Stimulated activated naive CD4-positive, alpha-beta T cell treated with Interleukin-2 at 50 U/mL for 16 hours (primary cell): ENCODE measurements around the gene SUV39H1.
"Not testable (repeated sequence)": the region's sequence is repeated elsewhere in the genome, so short reads cannot be mapped to it uniquely, and the experiment has no call there.

ENCODE experiments used
- DNase-seq: peaks from one replicate; lab custom pipeline; 2025; lab: John Stamatoyannopoulos, UW

The SUV39H1 gene

DNA sequence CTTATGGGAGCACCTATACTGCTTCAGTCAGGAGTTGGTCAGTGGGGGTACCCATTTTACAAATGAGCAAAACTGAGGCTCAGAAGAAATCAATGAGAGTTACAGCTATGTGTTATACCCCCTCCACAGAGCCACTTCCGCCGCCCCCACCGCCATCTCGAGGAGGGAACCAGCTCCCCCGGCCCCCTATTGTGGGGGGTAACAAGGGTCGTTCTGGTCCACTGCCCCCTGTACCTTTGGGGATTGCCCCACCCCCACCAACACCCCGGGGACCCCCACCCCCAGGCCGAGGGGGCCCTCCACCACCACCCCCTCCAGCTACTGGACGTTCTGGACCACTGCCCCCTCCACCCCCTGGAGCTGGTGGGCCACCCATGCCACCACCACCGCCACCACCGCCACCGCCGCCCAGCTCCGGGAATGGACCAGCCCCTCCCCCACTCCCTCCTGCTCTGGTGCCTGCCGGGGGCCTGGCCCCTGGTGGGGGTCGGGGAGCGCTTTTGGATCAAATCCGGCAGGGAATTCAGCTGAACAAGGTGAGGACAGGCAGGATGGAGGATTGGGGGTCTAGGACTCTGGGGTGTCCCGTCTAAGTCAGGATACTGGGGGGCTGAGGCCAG, 7.9 kb upstream of the SUV39H1 start:
- DNase-seq = no peak

DNA sequence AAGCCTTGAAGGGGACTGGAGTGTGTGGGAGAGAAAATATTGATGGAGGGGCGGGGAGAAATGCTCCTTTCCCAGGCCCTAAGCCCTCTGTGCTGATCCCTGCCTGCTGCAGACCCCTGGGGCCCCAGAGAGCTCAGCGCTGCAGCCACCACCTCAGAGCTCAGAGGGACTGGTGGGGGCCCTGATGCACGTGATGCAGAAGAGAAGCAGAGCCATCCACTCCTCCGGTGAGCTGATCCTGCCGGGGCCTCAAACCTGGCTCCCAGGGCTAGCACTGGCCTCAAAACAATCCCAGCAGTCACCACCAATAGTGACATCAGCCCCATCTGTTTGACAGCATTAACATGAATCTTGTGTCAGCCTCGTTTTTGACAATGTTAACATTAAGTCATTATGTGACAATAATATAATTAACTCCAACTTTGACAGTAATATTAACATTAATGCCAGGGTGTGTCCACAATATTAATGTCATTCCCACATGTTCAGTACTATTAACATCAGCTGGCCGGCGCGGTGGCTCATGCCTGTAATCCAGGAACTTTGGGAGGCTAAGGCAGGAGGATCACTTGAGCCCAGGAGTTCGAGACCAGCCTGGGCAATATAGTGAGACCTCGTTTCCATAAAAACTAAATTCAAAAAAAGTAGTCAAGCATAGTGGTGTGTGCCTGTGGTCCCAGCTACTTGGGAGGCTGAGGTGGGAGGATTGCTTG, 7.2 kb upstream of the SUV39H1 start:
- DNase-seq = no peak

DNA sequence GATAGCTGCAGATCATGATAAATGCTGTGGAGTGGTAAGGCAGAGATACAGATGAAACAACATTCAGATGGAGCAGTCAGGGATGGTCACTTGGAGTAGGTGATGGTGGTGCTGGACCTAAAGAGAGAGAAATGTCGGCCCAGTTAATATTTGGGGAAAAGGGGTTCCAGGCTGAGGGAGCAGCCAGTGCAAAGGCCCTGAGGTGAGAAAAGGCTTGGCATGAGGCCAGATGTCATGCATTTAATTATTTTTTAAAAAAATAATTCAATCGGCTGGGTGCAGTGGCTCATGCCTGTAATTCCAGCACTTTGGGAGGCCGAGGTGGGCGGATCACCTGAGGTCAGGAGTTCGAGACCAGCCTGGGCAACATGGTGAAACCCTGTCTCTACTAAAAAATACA, 4.8 kb upstream of the SUV39H1 start:
- DNase-seq = not testable (repeated sequence)

DNA sequence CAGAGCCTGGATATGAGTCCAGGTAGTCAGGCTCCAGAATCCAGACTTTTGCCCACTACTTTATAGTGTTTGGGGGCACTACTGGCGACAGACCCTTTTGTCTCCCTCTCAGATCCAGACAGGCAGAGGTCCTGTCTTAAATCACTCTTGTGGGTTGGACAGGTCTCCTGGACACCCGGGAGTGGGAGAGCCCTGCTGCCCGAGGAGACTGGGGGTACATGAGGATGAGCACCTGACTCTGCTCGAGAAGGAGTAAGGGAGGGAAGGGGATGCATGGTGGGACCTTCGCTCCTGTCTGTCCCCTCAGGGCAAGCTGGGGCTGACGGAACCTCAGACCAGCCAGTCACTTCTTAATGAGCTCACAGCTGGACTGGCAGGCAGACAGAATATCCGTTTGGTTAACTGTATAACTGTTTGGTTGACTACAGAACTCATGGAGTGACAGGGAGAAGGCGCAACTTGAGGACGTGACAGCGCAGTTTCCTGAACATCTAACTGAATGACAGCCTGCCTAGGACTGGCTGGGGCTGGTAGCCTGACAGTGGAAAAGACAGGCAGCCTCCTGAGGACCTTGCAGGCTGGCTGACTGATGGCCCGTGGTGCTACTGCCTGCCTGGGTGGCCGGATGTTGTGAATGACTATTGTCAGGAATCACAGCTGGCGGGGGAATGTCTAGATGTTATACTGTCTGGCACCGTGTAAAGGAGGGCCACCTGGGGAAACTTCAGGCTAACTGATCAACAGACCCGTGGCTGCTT, 1.6 kb upstream of the SUV39H1 start:
- DNase-seq = no peak

DNA sequence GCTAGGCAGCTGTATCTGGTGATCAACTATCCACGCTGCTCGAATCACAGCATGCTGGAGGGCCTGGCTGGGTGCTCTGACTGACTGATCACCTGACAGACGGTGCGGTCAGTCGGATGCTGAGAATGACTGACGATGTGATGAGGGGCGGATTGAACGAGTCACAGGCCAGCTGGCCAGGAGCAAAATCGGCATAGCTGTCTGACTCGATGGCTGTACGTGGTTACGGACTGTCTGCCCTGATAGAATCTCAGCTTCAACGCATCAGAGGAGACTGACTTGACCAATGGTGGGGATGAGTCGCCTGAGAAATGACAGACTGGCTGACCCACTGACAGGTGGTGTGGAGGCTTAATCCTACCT, 1.0 kb upstream of the SUV39H1 start:
- no peak for DNase-seq

DNA sequence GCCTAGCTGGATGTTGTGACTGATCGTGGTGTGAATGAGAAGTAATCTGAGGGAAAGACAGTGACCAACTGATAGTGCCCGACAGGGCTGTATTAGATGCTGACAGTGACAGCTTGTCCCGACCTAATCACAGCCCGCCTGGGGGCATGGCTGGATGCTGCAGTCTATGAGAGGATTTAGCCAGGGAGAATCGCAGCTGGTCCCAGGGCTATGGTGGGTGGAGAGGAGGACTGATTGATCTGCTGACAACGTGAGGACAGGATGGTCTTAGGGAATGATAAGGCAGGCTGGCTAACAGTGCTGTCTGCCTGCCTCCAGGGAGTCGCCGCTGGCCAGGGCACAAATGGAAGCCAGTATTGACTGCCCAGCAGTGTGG, 621 bp upstream of the SUV39H1 start:
- no peak for DNase-seq

DNA sequence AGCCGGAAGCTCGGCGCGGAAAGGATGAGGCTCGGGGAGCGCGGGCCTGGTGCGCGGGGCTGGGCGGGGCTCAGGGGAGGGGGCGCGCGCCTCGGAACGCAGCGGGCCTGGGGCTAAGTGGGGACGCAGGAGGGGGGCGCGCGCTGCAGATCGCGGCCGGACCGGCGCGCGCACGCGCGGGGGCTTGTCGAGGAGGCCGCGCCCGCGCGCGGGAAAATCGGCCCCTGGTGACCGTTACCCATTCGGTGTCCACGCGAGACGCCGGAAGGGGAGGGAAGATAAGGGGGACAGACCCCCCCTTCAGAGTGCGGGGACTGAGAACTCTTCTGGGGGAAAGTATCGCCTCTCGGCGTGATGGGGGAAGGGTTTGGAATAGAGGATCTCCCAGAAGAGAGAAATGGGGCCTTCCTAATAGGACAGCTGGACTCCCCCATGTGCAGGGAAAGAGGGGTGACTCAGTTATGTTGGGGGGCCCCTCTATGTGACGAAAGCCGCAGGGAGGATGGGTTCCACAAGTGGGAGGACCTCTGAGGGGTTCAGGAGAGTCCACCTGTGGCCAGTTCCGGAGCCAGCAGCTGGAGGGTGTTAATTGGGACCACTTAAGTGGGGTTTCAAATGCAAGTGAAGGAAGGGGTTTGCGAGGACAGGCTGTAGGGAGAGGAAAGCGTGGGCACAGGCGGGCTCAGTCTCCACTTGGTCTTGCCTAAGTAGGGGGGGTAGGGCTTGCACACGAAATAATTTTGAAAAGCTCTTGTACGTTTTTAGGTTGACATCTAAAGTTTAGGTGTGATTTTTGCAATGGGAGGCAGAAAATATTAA, 584 bp downstream of the SUV39H1 start:
- no peak for DNase-seq

DNA sequence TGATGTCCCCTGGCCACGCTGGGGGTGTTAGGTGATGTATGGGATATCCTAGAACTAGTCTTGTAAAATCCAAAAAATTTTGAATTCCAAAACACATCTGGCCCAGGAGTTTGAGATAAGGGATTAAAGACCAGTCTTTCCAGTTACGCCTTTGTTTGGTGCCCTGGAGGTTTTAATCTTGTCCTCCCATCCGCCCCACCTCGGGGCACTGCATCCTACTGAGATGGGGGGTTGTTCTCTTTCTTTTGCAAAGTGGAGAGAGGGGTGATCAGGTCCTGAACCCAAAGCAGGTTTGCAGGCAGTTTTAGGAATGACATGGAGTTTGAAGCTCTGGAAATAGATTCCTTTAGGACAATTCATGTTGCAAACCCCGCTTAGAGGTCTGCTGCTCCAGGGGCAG, 1.8 kb downstream of the SUV39H1 start:
- no peak for DNase-seq

DNA sequence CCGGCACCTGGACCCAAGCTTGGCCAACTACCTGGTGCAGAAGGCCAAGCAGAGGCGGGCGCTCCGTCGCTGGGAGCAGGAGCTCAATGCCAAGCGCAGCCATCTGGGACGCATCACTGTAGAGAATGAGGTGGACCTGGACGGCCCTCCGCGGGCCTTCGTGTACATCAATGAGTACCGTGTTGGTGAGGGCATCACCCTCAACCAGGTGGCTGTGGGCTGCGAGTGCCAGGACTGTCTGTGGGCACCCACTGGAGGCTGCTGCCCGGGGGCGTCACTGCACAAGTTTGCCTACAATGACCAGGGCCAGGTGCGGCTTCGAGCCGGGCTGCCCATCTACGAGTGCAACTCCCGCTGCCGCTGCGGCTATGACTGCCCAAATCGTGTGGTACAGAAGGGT, 3.7 kb downstream of the SUV39H1 start:
- DNase-seq = no peak

DNA sequence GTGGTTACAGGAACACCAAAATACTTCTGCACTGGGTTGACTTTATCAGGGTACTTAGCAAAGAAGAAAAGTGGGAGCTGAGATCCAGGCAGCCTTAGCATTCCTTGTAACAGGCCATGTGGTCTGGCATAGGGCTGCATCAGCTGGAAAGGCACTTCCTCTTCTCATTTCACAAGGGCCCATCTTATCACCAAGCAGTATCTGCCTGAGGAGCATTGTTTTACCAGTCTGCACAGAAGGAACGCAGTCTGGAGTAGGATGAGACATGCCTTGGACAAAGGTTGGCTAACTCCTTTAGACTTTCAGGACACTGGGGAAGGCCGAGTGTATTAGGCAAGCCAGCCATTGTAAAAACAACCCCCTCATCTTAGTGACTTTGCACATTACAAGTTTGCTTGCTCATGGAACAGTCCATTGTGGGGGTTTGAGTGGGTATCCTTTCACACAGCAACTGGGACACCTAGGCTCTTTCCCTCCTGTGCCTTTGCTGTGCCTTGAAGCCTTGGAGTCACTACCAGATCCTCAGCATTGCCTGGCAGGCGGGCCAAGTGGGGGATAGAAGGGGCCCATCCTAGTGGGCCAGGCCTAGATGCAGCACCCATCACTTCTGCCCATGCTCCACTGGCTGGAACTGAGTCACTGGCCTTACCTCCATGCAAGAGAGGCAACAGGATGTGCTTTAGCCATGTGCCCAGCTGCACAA, 4.6 kb downstream of the SUV39H1 start:
- DNase-seq = no peak

DNA sequence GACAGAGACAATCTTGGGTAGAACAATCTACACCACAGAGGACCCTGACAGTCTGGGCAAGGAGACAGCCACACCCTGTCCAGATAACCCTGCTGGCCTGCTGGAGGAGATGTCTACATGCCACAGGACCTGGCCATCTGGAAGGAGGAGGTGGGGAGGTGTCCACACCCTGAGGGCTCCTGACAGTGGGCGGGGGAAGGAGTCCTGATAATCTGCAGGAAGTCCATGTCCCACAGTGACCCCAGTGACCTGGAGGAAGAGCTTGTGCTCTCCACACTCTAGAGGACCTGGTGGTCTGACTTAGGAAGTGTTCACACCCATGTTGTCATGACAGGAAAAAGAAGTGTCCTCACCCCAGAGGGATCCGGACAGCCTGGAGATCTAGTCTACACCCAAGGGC, 5.5 kb downstream of the SUV39H1 start:
- DNase-seq = no peak

DNA sequence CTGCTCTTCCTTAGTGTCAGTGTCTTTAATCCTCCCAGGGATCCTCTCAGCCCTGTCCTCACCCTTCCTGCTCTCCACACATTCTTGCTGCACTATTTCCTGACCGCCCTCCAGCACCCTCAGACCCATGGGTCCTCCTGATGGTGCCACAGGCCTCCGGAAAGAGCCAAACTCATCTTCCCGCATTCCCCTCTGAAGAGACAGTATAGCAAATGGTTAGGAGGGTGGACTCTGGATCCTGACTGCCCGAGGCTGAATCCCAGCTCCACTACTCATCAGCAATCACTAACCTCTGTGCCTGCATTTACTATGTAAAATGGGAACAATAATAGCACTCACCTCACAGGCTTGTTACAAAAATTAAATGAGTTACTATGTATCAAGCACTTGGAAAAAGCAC, 6.2 kb downstream of the SUV39H1 start:
- DNase-seq = no peak

DNA sequence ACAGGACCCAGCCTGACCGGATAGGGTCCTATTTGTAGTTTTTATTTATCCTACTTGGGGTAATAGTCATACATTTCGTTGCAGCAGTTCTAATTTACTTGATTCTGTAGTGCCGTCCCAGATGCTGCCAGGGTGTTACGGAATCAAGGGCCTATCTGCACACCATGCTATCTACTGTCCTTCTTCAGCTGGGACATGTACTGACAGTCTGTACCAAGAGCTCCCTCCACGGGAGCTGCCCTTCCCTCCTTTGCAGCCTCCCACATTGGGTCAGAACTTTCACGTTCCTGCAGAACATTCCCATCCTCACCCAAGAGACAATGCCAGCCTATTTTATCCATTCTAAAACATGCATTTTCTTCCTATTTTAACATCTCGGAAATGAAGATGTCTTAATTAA, 6.7 kb downstream of the SUV39H1 start:
- no peak for DNase-seq

DNA sequence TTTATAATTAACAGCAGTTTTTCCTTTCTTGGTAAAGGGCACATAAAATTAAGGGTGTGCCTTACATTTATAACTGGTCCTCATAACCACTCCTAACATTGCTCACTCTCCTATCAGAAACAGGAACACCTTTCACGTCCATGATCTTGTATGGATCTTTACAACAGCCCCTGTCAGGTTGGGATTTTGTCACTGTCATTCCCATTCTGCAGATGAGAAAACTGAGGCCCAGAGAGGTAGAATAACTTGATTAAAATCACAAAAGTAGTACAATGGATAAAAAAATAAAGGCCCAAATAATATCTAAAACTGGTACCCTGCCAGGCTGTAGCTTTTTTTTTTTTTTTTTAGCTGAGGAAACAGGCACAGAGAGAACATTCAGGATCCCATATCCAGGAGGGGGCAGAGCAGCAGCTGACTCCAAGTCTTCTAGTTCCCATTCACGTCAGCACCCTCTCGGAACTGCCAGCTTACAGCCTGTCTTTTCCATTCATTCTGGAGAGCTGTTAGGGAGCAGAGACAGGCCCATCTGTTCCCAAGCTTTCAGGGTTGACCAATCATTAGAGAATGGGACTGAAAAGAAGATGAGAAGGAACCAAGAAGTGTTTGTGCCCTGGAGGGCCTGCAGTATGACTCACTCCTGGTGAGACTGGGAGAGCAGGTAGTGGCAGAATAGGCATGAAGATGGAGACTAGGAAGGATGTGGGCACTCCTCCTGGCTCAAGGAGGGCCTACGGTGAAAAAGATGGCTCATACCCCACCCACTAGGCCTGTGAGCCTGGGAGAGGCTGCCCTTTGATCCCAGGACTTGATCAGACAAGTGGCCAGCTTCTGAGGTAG, 7.3 kb downstream of the SUV39H1 start:
- DNase-seq = no peak

DNA sequence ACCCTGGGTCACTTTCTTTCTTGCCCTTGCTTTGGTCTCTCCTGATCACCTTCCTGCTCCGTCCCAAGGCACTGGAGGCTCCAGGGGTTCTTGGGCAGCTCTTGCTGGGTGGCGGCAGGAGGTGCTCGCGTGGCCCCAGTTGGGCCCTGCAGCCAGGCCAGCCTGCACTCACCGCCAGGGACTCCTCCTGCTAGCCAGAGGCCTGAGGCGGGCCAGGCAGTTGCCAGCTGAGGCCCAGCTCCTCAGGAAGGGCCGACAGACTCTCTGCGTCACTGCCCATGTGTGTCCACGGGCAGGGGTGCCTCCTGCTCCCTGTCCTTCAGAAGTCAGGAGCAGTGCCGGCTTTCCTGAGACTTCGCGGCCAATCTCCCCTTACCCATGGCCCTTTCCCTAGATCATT, 9.3 kb downstream of the SUV39H1 start:
- DNase-seq = no peak

DNA sequence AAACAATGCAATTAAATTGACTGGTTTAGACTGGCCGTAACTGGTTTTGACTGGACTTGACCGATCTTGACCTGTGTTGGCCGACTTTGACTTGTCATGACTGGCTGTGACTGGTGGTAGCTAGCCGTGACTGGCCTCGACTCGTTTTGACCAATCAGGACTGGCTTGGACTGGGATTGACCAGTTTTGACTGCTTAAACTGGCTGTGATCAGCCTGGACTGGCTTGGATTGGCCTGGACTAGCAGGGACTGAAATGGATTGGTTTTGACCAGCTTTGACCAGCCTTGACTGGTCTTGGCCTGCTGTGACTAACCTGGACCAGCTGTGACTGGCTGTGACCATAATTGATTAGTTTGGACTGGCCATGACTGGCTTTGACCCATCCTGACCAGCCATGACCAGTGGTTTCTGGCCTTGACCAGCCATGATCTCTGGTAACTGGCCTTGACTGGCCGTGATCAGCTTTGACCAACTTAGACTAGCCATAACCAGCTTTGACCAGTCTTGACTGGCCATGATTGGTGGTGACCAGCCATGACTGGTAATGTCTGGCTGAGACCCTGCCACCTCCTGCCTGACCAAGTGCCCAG, 13.1 kb downstream of the SUV39H1 start:
- no peak for DNase-seq

DNA sequence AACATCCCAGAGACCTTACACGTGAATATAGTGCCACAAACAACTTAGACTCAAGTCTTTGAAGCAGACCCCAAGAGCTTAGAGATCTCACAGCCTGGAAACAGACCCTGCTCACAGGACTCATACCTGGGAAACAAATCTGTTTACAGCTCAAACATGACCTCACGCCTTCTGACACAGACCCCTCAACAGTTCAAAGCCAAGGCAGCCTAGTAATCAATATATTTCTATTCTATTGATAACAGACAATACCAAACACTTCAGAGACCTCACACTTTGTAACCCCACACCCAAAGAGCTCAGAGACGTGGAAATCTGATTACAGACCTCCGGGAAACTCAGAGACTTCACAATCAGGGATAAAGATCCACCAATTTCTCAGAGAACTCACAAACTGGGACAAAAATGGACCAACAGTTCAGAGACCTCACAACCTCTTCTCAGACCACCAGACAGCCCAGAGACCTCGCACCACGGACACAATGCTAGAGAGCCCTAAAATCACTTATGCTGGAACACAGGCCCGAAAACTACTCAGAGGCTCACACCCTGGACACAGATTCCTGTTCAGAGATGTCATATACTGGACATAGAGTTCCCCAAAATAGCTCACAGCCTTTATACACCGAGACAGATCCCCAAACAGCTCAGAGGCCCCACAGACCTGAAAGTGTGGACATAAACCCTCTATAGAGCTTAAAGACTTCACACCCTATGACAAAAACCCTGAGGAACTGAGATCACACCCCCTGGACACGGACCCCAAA, 14.8 kb downstream of the SUV39H1 start:
- no peak for DNase-seq

DNA sequence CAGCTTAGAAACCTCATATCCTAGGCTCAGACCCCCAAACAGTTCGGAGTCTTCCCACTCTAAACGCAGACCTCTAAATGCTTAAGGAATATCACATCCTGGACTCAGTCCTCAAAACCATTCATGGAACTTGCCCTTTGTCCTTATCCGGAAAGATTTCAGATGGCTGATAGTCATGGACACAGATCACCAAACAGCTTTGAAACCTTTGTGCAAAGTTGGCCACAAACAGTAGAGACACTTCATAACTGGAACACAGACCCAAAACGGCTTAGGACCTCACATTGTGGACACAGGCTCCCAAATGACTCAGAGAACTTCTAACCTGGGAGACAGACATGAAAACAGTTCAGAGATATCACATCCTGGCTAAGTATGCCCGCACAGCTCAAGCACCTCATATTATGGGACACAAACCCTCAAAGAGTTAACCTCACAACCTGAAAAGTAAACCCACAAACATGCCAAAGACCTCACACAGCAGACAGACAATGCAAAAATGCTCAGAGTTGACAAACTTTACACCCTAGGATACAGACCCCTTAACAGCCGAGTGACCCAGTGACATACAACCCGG, 15.5 kb downstream of the SUV39H1 start:
- no peak for DNase-seq

DNA sequence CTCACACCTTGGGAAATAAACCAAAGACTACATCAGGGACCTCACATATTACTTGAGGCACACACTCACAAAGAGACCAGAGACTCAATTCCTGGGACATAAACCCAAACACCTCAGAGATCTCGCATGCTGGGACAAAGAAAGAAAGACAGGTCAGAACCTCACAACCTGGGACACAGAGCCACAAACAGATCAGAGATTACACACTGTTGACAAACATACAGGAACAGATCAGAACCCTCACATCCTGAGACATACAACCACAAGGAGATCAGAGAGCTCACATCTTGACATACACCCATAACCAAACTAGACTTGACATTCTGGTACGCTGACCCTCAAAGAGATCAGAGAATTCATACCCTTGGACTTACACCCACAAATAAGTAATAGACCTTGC, 17.3 kb downstream of the SUV39H1 start:
- DNase-seq = no peak

DNA sequence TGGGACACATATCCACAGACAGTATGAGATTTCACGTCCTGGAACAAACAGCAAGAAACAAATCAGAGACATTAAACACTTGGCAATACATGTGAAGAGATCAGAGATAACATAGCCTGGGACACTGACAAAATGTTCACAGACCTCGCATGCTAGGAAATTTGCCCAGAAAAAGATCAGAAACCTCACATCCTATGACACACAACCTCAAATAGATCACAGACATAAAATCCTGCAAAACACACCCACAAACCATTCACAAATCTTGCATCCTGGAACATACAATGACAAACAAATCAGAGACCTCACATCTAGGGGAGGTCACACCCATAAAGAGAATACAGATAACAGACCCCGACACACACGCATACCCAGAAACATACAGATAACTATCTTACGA, 18.0 kb downstream of the SUV39H1 start:
- no peak for DNase-seq
